ENCODE data around the gene CHCHD3. TPM values are rescaled to one million over a fixed set of nuclear protein-coding genes. Genes with fewer than 3 reads are reported as not detected.
A peak's percentile ranks its signal among the peaks of the same experiment; 100 is the strongest.

The CHCHD3 gene
- 84.5 TPM for total RNA-seq

DNA sequence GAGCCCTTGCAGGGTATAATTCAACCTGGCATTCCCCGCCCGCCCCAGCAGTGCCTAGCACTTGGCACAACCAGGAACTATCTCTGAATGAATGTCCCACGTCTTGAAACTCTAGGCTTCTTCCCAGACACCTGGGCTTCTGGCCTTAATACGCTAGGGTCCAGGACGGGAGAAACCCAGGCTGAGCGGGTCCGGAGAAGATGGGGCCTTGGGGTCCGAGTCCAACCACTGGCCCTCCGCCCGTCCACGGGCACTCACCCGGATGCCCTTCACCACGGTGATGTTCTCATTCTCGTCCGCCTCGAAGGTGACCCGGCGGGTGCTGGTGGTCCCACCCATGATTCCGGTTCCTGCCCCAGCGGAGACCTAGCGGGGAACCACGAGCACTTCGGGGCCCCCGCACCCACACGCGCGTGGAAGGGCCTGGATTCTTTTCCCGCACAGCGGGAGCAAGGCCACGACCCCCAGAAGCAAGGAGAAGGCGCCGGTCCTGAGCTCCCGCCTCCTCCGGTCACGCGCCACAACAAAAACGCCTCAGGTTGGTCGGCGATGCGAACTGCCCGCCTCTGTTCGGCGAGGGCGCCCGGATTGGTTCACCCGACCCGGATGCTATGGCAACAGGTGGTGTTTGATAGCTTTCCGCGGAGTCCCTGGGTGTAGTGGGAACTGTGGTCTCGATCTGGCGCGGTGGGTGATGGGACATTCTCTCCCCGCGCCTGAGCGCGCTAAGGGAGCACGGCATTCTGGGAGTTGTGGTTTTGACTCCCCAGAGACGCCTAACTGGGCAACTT lies at the start of gene CHCHD3:
Gene CHCHD3 (minus strand): TSS at position 492 of the 791 bp plus-strand sequence. CDS start 153 bp downstream, at position 339.

Small RNAs within 50 kb of the gene (small RNA-seq; reads per million reads assigned to genes)
- gene RF00218 (ENCODE audit: low replicate concordance) (0.67 reads per million, percentile 58 among the genes with 10 or more reads in this experiment), gene RNU6-92P (ENCODE audit: low replicate concordance) (not detected)

Other genes with a start within 250 kb of the CHCHD3 start
- 373 TPM for gene EXOC4, start 171.0 kb upstream of the CHCHD3 start, total RNA-seq

All from parietal lobe (tissue), 2 donors.